AG10803 (cell line): ENCODE measurements around the gene CTSH.

Experiments used
- DNase-seq: peaks from one replicate; pipeline ENCODE4 v3.0.0; 2010; ENCODE audit warnings: low read depth
- H3K4me3 ChIP-seq: 2 replicates; pipeline ENCODE4 v1.5.1; 2011; ENCODE audit warnings: mild to moderate bottlenecking, low read length, control low read depth
- CTCF ChIP-seq: conservative IDR thresholded peaks from 2 replicates; pipeline ENCODE4 v1.5.1; 2011; ENCODE audit warnings: mild to moderate bottlenecking, low read length, control low read depth, inconsistent platforms

CTSH gene

DNA sequence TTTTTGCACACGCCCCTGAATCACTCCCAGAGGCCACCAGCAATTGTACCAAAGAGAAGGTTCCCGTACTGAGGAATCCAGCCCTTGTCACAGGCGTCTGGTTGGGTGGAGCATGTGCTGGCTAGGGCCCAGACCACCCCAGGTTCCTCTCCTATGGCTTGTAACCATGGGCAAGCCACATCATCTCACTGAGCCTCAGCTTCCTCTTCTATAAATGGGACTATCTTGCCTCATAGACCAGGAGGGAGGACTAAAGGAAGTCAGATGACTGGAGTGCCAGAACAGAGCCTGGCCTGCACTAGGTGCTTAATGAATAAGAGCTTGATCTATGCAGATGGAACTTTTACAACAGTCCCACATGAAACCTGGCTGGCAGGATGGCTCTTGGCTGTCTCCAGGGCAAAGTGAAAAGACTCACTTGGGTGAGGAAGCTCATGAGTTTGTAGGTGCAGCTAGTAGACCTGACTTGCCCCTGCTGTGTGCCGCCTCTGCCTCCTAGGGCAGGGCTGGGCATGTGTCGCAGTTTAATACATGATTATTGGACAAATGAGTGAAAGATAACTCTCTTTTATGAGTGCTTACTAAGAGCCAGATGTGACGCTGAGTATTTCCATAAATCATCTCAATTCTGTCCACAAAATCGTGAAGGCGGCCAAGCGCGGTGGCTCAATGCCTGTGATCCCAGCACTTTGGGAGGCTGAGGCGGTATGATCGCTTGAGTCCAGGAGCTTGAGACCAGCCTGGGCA is 29.3 kb downstream of the CTSH start:
- H3K4me3 ChIP-seq, result no peak overlapping the region
- TF ChIP-seq CTCF, result no peak
- peak; percentile 56 for DNase-seq

GRCh38 chr15:78914027-78914764 is 30.6 kb downstream of the CTSH start:
- peak; percentile 46 for DNase-seq
- TF ChIP-seq CTCF, result peak; percentile 48
- H3K4me3 ChIP-seq, result no peak overlapping the region

- no peak overlapping the region for H3K4me3 ChIP-seq
- DNase-seq, result no peak
- TF ChIP-seq CTCF, result no peak
Observed at GRCh38 chr15:78913012-78913411, 31.8 kb downstream of the CTSH start.

DNA sequence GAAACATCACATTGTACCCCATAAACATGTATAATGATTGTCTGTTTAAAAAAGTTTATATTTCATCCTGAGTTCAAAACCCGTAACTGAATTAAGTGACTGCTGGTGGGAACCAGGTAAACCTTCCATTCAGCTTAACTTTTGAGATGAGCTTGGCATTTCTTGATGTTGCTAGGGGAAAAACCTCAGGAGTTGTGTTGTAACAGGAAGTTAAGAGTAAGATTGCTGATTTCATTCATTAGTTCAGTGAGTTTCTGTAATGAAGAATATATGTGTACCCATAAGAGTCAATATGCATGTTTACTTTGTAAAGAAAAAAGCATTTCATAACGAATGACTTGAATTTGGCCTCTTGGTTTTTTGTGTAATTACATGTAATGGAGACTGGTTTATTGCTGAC is 32.5 kb downstream of the CTSH start:
- TF ChIP-seq CTCF, result no peak
- DNase-seq, result no peak
- no peak overlapping the region for H3K4me3 ChIP-seq

- no peak overlapping the region for H3K4me3 ChIP-seq
- no peak for TF ChIP-seq CTCF
- DNase-seq, result no peak
Observed at GRCh38 chr15:78910271-78910670, 34.6 kb downstream of the CTSH start.

- DNase-seq, result no peak
- H3K4me3 ChIP-seq, result no peak overlapping the region
- peak; percentile 71 for TF ChIP-seq CTCF
Observed at GRCh38 chr15:78909791-78910228, 35.0 kb downstream of the CTSH start.

GRCh38 chr15:78909160-78909695 is 35.6 kb downstream of the CTSH start:
- no peak for DNase-seq
- no peak for TF ChIP-seq CTCF
- H3K4me3 ChIP-seq, result no peak overlapping the region
